Mammary epithelial cell (primary cell): ENCODE results near the gene YIF1A.

ENCODE experiments used
- EZH2 ChIP-seq: IDR thresholded peaks from 2 replicates; pipeline ENCODE4 v1.6.1; 2012; ENCODE audit warnings: low read length, inconsistent platforms, borderline replicate concordance
- TF ChIP-seq, protein P1 (sequence below), 2 donors: IDR thresholded peaks in 1 of 2; conservative IDR thresholded peaks in 1 of 2; 2 replicates each; pipeline ENCODE4 v1.5.1; 2011 to 2012; ENCODE audit warnings: inconsistent platforms in 2 of 2, low read length in 2 of 2, mild to moderate bottlenecking in 2 of 2, control low read depth in 1 of 2, low read depth in 1 of 2; ENCODE audit not compliant: insufficient read depth in 1 of 2; ENCODE audit errors: extremely low read depth in 1 of 2

DNA sequence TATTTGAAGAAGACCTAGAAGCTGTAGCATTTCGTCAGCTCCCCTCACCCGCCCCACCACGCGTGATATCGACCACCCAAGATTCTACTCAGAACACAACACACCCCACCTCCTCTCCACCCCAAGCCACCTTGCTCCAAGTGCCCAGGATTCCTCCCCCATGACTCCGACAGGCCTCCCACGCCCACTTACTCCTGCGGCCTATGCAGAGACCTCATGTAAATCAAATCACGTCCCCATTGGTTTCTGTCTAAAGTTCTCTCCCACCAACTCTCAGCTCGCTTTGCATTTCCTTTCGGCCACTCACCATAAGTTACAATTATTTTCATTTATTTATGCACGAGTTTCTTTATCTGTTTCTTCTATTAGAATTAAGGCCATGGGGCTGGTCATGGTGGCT is 13.7 kb upstream of the YIF1A start:
- TF ChIP-seq, protein P1, sequence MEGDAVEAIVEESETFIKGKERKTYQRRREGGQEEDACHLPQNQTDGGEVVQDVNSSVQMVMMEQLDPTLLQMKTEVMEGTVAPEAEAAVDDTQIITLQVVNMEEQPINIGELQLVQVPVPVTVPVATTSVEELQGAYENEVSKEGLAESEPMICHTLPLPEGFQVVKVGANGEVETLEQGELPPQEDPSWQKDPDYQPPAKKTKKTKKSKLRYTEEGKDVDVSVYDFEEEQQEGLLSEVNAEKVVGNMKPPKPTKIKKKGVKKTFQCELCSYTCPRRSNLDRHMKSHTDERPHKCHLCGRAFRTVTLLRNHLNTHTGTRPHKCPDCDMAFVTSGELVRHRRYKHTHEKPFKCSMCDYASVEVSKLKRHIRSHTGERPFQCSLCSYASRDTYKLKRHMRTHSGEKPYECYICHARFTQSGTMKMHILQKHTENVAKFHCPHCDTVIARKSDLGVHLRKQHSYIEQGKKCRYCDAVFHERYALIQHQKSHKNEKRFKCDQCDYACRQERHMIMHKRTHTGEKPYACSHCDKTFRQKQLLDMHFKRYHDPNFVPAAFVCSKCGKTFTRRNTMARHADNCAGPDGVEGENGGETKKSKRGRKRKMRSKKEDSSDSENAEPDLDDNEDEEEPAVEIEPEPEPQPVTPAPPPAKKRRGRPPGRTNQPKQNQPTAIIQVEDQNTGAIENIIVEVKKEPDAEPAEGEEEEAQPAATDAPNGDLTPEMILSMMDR (conservative IDR thresholded peaks at IDR 0.05 in 1 of 2, IDR thresholded peaks at IDR 0.05 in 1 of 2; ENCODE audit: extremely low read depth in 1 of 2, insufficient read depth in 1 of 2, low read depth in 1 of 2, low read length in 2 of 2) = no peak
- TF ChIP-seq EZH2 = no peak
